A549 (cell line): ENCODE results near the gene PPP1CC.

Experiments used
- ESRRA ChIP-seq: fragments of 150-350 bp; IDR thresholded peaks from 2 replicates; pipeline ENCODE4 v1.6.1; 2014; ENCODE audit warnings: mild to moderate bottlenecking, low read length, borderline replicate concordance
- MAFK ChIP-seq: fragments of 450-650 bp; IDR thresholded peaks from 2 replicates; pipeline ENCODE4 v1.6.1; 2014; ENCODE audit not compliant: partially characterized antibody
- MAZ ChIP-seq: fragments of 150-350 bp; IDR thresholded peaks from 2 replicates; pipeline ENCODE4 v1.6.1; 2014; ENCODE audit warnings: antibody characterized with exemption, low read depth, low read length, borderline replicate concordance
- PBX3 ChIP-seq: IDR thresholded peaks from 2 replicates; pipeline ENCODE4 v1.6.1; 2012
- POLR2A ChIP-seq: IDR thresholded peaks from 2 replicates; pipeline ENCODE4 v1.6.1; 2012; ENCODE audit warnings: mild to moderate bottlenecking, low read length
- TF ChIP-seq, protein P1 (sequence below): fragments of >200 bp; sonication (Bioruptor Twin); formaldehyde crosslinking; IDR thresholded peaks from 3 replicates; pipeline ENCODE4 v1.5.1; 2016
- TF ChIP-seq, protein P2 (sequence below): IDR thresholded peaks from 2 replicates; pipeline ENCODE4 v1.6.1; 2012

DNA sequence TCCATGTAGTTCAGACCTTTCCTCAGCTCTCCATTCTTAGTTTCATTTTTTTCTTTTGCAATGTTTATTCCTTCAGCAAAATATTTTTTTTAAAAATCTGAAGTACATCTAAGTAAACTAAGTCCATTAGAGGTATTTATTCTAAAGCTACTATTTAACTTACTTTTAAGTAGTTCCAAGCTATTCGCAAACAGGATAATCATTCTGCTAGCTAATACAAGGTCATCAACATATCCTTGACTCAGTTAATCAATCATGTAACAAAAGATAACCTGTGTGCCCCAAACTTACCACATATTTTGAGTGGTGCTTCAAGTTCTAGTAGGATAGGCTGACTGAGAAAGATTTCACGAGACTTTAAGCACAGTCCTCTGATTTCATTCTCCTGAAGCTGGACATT lies 11.2 kb downstream of the PPP1CC start:
- TF ChIP-seq, protein P1, sequence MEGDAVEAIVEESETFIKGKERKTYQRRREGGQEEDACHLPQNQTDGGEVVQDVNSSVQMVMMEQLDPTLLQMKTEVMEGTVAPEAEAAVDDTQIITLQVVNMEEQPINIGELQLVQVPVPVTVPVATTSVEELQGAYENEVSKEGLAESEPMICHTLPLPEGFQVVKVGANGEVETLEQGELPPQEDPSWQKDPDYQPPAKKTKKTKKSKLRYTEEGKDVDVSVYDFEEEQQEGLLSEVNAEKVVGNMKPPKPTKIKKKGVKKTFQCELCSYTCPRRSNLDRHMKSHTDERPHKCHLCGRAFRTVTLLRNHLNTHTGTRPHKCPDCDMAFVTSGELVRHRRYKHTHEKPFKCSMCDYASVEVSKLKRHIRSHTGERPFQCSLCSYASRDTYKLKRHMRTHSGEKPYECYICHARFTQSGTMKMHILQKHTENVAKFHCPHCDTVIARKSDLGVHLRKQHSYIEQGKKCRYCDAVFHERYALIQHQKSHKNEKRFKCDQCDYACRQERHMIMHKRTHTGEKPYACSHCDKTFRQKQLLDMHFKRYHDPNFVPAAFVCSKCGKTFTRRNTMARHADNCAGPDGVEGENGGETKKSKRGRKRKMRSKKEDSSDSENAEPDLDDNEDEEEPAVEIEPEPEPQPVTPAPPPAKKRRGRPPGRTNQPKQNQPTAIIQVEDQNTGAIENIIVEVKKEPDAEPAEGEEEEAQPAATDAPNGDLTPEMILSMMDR = no peak
- TF ChIP-seq PBX3 (no peak), MAFK (no peak), POLR2A (no peak), MAZ (no peak), ESRRA (no peak)
- TF ChIP-seq, protein P2, sequence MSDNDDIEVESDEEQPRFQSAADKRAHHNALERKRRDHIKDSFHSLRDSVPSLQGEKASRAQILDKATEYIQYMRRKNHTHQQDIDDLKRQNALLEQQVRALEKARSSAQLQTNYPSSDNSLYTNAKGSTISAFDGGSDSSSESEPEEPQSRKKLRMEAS = no peak
